ENCODE measurements around the gene AMPH.
"Not testable (repeated sequence)": the region's sequence is repeated elsewhere in the genome, so short reads cannot be mapped to it uniquely, and the experiment has no call there.

DNA sequence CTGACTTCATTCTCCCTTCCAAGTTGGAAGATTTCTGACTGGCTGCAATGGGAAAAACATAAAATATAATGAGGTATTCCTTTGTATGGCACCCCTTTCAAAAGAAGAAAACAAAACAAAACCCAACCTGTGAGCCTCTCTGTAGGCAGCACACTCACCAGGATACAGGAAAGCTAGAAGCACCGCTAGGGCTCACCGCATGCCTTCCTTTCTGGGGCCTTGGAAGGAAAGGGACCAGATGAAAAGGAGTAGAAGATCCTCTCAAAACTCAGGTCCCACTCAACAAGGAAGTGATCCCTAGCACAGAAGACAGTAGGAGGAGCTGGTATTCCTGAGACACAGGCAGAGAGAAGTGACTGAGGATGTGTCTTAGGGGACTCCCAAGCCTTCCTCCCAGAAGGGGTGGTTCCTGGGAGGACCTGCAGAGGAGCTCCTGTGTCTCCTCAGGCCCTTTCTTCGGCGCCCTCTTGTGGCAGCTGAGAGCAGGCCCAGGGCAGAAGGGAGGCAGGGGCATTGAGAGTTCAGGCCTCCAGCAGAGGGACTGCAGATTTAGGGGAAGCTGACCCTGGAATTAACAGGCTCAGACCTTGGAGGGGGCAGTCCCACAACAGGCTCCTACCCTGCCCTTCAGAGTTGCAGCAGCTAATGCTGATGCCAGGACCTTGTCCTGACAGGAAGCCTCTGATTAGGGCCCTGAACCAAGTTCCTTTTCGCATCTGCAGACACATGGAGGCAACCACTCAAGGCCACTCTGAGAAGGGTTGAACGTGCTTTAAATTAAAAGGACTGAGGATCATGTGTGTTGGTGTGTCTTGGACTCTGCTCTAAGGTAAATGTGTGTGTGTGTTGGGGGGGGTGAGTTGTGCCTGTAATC, 285.6 kb downstream of the AMPH start:
- not testable (repeated sequence) for TF ChIP-seq POLR2A, POU2F2, POLR2AphosphoS5, SPI1 (IDR thresholded peaks at IDR 0.05; ENCODE audit: low read depth, low read length)

All from GM12891 (cell line).